ENCODE results near the gene ISL2. TPM values are rescaled to one million over a fixed set of nuclear protein-coding genes. Genes with fewer than 3 reads are reported as not detected.

The ISL2 gene
- total and polyA plus RNA-seq, 9 of the 15 experiments (the other 6 are each of a cell fraction or from before 2014, with no cell fraction given): 0.15 to 23.7 (median 4.0) TPM

GRCh38 chr15:76337059-76337695 lies 604 bp downstream of the ISL2 start (continued):
- TF ChIP-seq ZMIZ1 (IDR thresholded peaks at IDR 0.05; ENCODE audit: low read depth in 2 of 2, low read length in 2 of 2) (no peak), ZBTB34 (CRISPR knock-in tag; IDR thresholded peaks at IDR 0.05) (no peak), SRF (CRISPR knock-in tag; IDR thresholded peaks at IDR 0.05) (no peak), HDGF (IDR thresholded peaks at IDR 0.05) (peak; percentile 31; the same call in 1 of the 2 replicates), POLR2AphosphoS2 (IDR thresholded peaks at IDR 0.05; ENCODE audit: low read length) (no peak), XRCC3 (IDR thresholded peaks at IDR 0.05) (no peak), SP1 (CRISPR knock-in tag; IDR thresholded peaks at IDR 0.05) (no peak), ETV6 (IDR thresholded peaks at IDR 0.05; ENCODE audit: borderline replicate concordance in 1 of 2, low read depth in 2 of 2, low read length in 1 of 2) (no peak), ETV6 (CRISPR knock-in tag; IDR thresholded peaks at IDR 0.05; ENCODE audit: borderline replicate concordance) (no peak), ZNF23 (CRISPR knock-in tag; IDR thresholded peaks at IDR 0.05) (no peak), MTA2 (IDR thresholded peaks at IDR 0.05; ENCODE audit: low read depth) (0 out of 2 replicates have a peak, but pooled peaks have one; percentile 14), HNRNPLL (IDR thresholded peaks at IDR 0.05; ENCODE audit: low read depth, low read length, poor library complexity, severe bottlenecking) (peak; percentile 66), TFE3 (CRISPR knock-in tag; IDR thresholded peaks at IDR 0.05) (no peak), RBM22 (IDR thresholded peaks at IDR 0.05; ENCODE audit: low read depth, low read length, poor library complexity, severe bottlenecking) (no peak), SIN3A (IDR thresholded peaks at IDR 0.05; ENCODE audit: borderline replicate concordance in 2 of 2, control insufficient read depth in 1 of 2, low read depth in 2 of 2, low read length in 2 of 2) (peak in 1 of 2 experiments; percentile 80; a peak in 1 of 4 replicates), SAFB (IDR thresholded peaks at IDR 0.05; ENCODE audit: borderline replicate concordance, low read depth, low read length) (no peak), TAF1 (IDR thresholded peaks at IDR 0.05; ENCODE audit: control insufficient read depth, extremely low read depth, insufficient read depth, low read length, severe bottlenecking) (peak; percentile 45), E2F4 (CRISPR knock-in tag; IDR thresholded peaks at IDR 0.05; ENCODE audit: low read depth) (no peak), ETV1 (tag; conservative IDR thresholded peaks at IDR 0.05; ENCODE audit: low read depth) (peak; percentile 71), NR1H2 (CRISPR knock-in tag; IDR thresholded peaks at IDR 0.05) (no peak)
